ENCODE data around the gene RGS18.

The RGS18 gene

DNA sequence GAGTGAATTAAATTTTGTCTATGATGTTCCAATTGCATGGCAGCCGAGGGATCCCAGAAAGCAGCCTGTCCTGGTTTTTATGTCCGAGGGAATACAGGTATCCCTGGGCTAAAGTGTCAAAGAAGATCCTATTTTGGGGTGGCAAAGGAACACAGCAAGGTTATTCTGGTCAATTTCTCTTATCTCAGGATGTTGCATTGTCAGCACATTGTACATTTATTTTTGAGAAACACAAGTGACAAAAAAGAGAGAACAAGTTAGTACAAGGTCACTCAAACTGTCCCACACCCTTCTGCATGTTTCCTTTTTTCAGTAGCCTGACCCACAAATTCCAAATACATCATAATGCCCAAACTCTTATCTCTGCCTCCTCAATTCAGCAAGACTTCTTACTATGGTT lies 17.7 kb downstream of the RGS18 start:
- Histone ChIP-seq H2BK120ac (ENCODE audit: low read depth, low read length) (no peak overlapping the region), H3K4me1 (ENCODE audit: control insufficient read depth, low read depth, low read length) (no peaks in the 10 kb centered on the region), H3K18ac (ENCODE audit: low read length) (no peak overlapping the region), H3K4me3 (ENCODE audit: low read length) (no peak overlapping the region), H3K9ac (ENCODE audit: low read length) (no peak overlapping the region), H2AK5ac (ENCODE audit: low read length) (no peak overlapping the region), H3K4ac (ENCODE audit: low read depth, low read length) (no peak overlapping the region), H4K8ac (ENCODE audit: low read depth, low read length) (no peak overlapping the region), H3K36me3 (ENCODE audit: control insufficient read depth, insufficient read depth, low read length) (no peaks in the 10 kb centered on the region), H3K27ac (ENCODE audit: low read depth, low read length) (no peak overlapping the region), H3K79me1 (ENCODE audit: low read length) (no peaks in the 10 kb centered on the region), H3K23ac (ENCODE audit: low read length) (no peak overlapping the region), H4K5ac (ENCODE audit: low read length) (no peak overlapping the region), H2BK15ac (replicated peaks; ENCODE audit: low read depth) (no peak overlapping the region), H3K79me2 (ENCODE audit: control insufficient read depth, insufficient read depth, low read length) (no peaks in the 10 kb centered on the region), H3K56ac (ENCODE audit: low read length) (no peak overlapping the region), H3K4me2 (ENCODE audit: low read length) (no peak overlapping the region), H2BK5ac (ENCODE audit: low read length) (no peak overlapping the region), H3K27me3 (ENCODE audit: insufficient read depth, low read length, poor library complexity) (no peaks in the 10 kb centered on the region)
- no peak for DNase-seq
- WGBS (ENCODE audit: extremely low coverage, insufficient coverage, low lambda C conversion rate) = no CpG with 5 or more reads among the region's 2 CpGs

DNA sequence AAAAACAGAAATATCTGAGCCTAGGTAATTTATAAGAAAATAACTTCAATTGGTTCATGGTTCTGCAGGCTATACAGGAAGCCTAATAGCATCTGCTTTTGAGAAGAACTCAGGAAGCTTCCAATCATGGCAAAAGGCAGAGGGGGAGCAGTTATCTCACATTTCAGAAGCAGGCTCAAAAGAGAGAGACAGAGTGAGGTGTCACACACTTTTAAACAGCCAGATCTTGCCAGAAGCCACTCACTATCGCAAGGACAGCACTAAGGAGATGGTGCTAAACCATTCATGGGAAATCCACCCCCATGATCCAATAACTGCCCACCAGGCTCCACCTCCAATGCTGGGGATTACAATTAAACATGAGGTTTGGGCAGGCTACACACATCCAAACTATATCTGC lies 25.5 kb downstream of the RGS18 start:
- Histone ChIP-seq H3K27me3 (ENCODE audit: insufficient read depth, low read length, poor library complexity) (no peaks in the 10 kb centered on the region), H2BK120ac (ENCODE audit: low read depth, low read length) (no peak overlapping the region), H2AK5ac (ENCODE audit: low read length) (no peak overlapping the region), H3K4me2 (ENCODE audit: low read length) (no peak overlapping the region), H2BK5ac (ENCODE audit: low read length) (no peak overlapping the region), H3K4me1 (ENCODE audit: control insufficient read depth, low read depth, low read length) (no peaks in the 10 kb centered on the region), H3K4me3 (ENCODE audit: low read length) (no peak overlapping the region), H3K9ac (ENCODE audit: low read length) (no peak overlapping the region), H3K27ac (ENCODE audit: low read depth, low read length) (no peak overlapping the region), H2BK15ac (replicated peaks; ENCODE audit: low read depth) (no peak overlapping the region), H4K5ac (ENCODE audit: low read length) (no peak overlapping the region), H3K36me3 (ENCODE audit: control insufficient read depth, insufficient read depth, low read length) (no peaks in the 10 kb centered on the region), H3K79me2 (ENCODE audit: control insufficient read depth, insufficient read depth, low read length) (no peaks in the 10 kb centered on the region), H3K23ac (ENCODE audit: low read length) (no peak overlapping the region), H3K79me1 (ENCODE audit: low read length) (no peaks in the 10 kb centered on the region), H3K4ac (ENCODE audit: low read depth, low read length) (no peak overlapping the region), H3K56ac (ENCODE audit: low read length) (no peak overlapping the region), H3K18ac (ENCODE audit: low read length) (no peak overlapping the region), H4K8ac (ENCODE audit: low read depth, low read length) (no peak overlapping the region)
- WGBS (ENCODE audit: extremely low coverage, insufficient coverage, low lambda C conversion rate) = no CpG with 5 or more reads among the region's 1 CpG
- DNase-seq = peak; percentile 32

DNA sequence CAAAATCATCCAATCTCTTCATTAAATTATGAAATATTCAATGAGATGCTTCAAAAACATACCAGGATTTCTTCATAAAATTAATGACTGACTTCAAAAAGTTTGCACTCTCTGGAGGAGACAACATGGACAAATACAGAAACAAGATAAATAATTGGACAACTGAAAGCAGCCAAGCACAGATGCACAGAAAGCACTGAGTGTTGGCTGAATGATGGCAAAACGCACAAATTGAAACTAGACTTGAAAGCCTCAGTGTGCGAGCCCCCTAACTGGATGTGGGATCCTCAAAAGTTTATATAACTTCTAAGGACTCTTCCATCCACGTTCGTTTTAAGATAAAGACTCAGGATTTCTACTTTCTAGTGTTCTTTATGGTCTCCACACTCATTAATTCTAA lies 27.9 kb downstream of the RGS18 start:
- Histone ChIP-seq H3K79me2 (ENCODE audit: control insufficient read depth, insufficient read depth, low read length) (no peaks in the 10 kb centered on the region), H2BK5ac (ENCODE audit: low read length) (no peak overlapping the region), H3K23ac (ENCODE audit: low read length) (no peak overlapping the region), H3K79me1 (ENCODE audit: low read length) (no peaks in the 10 kb centered on the region), H2BK15ac (replicated peaks; ENCODE audit: low read depth) (no peak overlapping the region), H3K4me3 (ENCODE audit: low read length) (no peak overlapping the region), H2BK120ac (ENCODE audit: low read depth, low read length) (no peak overlapping the region), H3K27me3 (ENCODE audit: insufficient read depth, low read length, poor library complexity) (no peaks in the 10 kb centered on the region), H3K9ac (ENCODE audit: low read length) (no peak overlapping the region), H3K27ac (ENCODE audit: low read depth, low read length) (no peak overlapping the region), H4K8ac (ENCODE audit: low read depth, low read length) (no peak overlapping the region), H3K4me1 (ENCODE audit: control insufficient read depth, low read depth, low read length) (no peaks in the 10 kb centered on the region), H4K5ac (ENCODE audit: low read length) (no peak overlapping the region), H3K4me2 (ENCODE audit: low read length) (no peak overlapping the region), H3K4ac (ENCODE audit: low read depth, low read length) (no peak overlapping the region), H3K36me3 (ENCODE audit: control insufficient read depth, insufficient read depth, low read length) (no peaks in the 10 kb centered on the region), H3K18ac (ENCODE audit: low read length) (no peak overlapping the region), H3K56ac (ENCODE audit: low read length) (no peak overlapping the region), H2AK5ac (ENCODE audit: low read length) (no peak overlapping the region)
- no CpG with 5 or more reads among the region's 4 CpGs for WGBS (ENCODE audit: extremely low coverage, insufficient coverage, low lambda C conversion rate)
- no peak for DNase-seq

DNA sequence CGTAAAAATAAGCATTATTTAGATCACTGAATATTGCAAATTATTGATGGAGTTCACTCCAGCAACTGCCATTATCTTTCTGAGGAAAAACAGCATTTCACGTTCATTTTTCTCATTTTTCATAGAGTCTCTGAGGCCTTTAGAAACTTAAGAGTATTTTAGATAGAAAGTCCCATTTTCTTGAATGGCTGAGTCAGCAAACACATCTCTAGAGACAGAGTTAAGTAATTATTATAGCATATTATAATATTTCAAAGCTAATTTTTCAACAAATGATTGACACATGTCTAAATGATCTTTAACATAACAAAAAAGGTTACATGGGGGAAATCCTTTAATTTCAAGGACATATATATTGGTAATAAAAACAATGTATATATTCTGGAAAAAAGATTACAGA lies 31.8 kb downstream of the RGS18 start:
- no peaks in the 10 kb centered on the region for H3K4me1 ChIP-seq (ENCODE audit: control insufficient read depth, low read depth, low read length)
- no peak overlapping the region for H4K8ac ChIP-seq (ENCODE audit: low read depth, low read length)
- no peak overlapping the region for H4K5ac ChIP-seq (ENCODE audit: low read length)
- H2BK15ac ChIP-seq (replicated peaks; ENCODE audit: low read depth) = no peak overlapping the region
- no CpG with 5 or more reads among the region's 2 CpGs for WGBS (ENCODE audit: extremely low coverage, insufficient coverage, low lambda C conversion rate)
- no peaks in the 10 kb centered on the region for H3K79me1 ChIP-seq (ENCODE audit: low read length)
- no peak overlapping the region for H2AK5ac ChIP-seq (ENCODE audit: low read length)
- no peak overlapping the region for H3K23ac ChIP-seq (ENCODE audit: low read length)
- H3K36me3 ChIP-seq (ENCODE audit: control insufficient read depth, insufficient read depth, low read length) = no peaks in the 10 kb centered on the region
- H3K4ac ChIP-seq (ENCODE audit: low read depth, low read length) = no peak overlapping the region
- H3K4me2 ChIP-seq (ENCODE audit: low read length) = no peak overlapping the region
- H3K56ac ChIP-seq (ENCODE audit: low read length) = no peak overlapping the region
- no peak for DNase-seq
- H3K18ac ChIP-seq (ENCODE audit: low read length) = no peak overlapping the region
- no peak overlapping the region for H3K9ac ChIP-seq (ENCODE audit: low read length)
- no peak overlapping the region for H2BK120ac ChIP-seq (ENCODE audit: low read depth, low read length)
- H2BK5ac ChIP-seq (ENCODE audit: low read length) = no peak overlapping the region
- no peaks in the 10 kb centered on the region for H3K79me2 ChIP-seq (ENCODE audit: control insufficient read depth, insufficient read depth, low read length)
- H3K4me3 ChIP-seq (ENCODE audit: low read length) = no peak overlapping the region
- no peaks in the 10 kb centered on the region for H3K27me3 ChIP-seq (ENCODE audit: insufficient read depth, low read length, poor library complexity)
- no peak overlapping the region for H3K27ac ChIP-seq (ENCODE audit: low read depth, low read length)

DNA sequence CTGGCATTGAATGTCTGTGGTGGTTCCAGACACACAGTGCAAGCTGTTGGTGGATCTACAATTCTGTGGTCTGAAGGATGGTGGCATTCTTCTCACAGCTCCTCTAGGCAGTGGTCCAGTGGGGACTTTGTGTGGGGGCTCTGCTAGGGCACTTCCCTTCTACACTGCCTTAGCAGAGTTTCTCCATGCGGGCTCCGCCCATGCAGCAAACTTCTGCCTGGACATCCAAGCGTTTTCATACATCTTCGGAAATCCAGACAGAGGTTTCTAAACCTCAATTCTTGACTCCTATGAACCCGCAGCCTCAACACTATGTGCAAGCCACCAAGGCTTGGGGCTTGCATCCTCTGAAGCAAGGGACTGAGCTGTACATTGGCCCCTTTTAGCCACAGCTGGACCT lies 43.0 kb downstream of the RGS18 start:
- no peak overlapping the region for H3K23ac ChIP-seq (ENCODE audit: low read length)
- H3K4me3 ChIP-seq (ENCODE audit: low read length) = no peak overlapping the region
- peak; percentile 18 for DNase-seq
- H3K56ac ChIP-seq (ENCODE audit: low read length) = no peak overlapping the region
- no peak overlapping the region for H3K4me2 ChIP-seq (ENCODE audit: low read length)
- no peaks in the 10 kb centered on the region for H3K4me1 ChIP-seq (ENCODE audit: control insufficient read depth, low read depth, low read length)
- no peak overlapping the region for H2AK5ac ChIP-seq (ENCODE audit: low read length)
- H3K4ac ChIP-seq (ENCODE audit: low read depth, low read length) = no peak overlapping the region
- no peak overlapping the region for H3K9ac ChIP-seq (ENCODE audit: low read length)
- no peak overlapping the region for H3K18ac ChIP-seq (ENCODE audit: low read length)
- H3K36me3 ChIP-seq (ENCODE audit: control insufficient read depth, insufficient read depth, low read length) = no peaks in the 10 kb centered on the region
- no peaks in the 10 kb centered on the region for H3K27me3 ChIP-seq (ENCODE audit: insufficient read depth, low read length, poor library complexity)
- H2BK15ac ChIP-seq (replicated peaks; ENCODE audit: low read depth) = no peak overlapping the region
- no peak overlapping the region for H3K27ac ChIP-seq (ENCODE audit: low read depth, low read length)
- H4K5ac ChIP-seq (ENCODE audit: low read length) = no peak overlapping the region
- H2BK120ac ChIP-seq (ENCODE audit: low read depth, low read length) = no peak overlapping the region
- no peak overlapping the region for H2BK5ac ChIP-seq (ENCODE audit: low read length)
- H3K79me2 ChIP-seq (ENCODE audit: control insufficient read depth, insufficient read depth, low read length) = no peaks in the 10 kb centered on the region
- H3K79me1 ChIP-seq (ENCODE audit: low read length) = no peaks in the 10 kb centered on the region
- H4K8ac ChIP-seq (ENCODE audit: low read depth, low read length) = no peak overlapping the region
- WGBS (ENCODE audit: extremely low coverage, insufficient coverage, low lambda C conversion rate) = no CpG with 5 or more reads among the region's 5 CpGs

DNA sequence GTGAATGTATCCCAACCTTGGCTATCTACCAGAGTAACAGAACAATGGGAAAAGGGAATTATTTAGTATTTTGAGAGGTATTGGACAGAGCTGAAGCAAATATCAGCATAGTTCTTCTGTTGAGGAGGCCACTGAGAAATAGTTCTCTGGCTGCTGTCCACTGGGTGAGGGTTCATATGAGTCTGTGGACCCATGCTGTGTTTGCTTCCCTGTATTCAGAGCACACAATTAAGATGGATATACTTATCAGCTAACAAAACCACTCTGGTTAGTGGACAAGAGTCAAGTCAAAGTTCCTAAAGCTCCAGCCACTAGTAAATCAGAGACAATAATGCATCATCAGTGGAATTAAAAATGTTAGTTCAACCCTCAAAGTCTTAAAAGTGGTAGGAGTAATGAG lies 66.1 kb downstream of the RGS18 start:
- Histone ChIP-seq H2BK5ac (ENCODE audit: low read length) (no peak overlapping the region), H3K9ac (ENCODE audit: low read length) (no peak overlapping the region), H3K4ac (ENCODE audit: low read depth, low read length) (no peak overlapping the region), H3K4me2 (ENCODE audit: low read length) (no peak overlapping the region), H3K79me1 (ENCODE audit: low read length) (no peaks in the 10 kb centered on the region), H3K27me3 (ENCODE audit: insufficient read depth, low read length, poor library complexity) (no peaks in the 10 kb centered on the region), H3K18ac (ENCODE audit: low read length) (no peak overlapping the region), H2BK120ac (ENCODE audit: low read depth, low read length) (no peak overlapping the region), H3K56ac (ENCODE audit: low read length) (no peak overlapping the region), H2BK15ac (replicated peaks; ENCODE audit: low read depth) (no peak overlapping the region), H3K27ac (ENCODE audit: low read depth, low read length) (no peak overlapping the region), H3K4me1 (ENCODE audit: control insufficient read depth, low read depth, low read length) (no peaks in the 10 kb centered on the region), H2AK5ac (ENCODE audit: low read length) (no peak overlapping the region), H3K23ac (ENCODE audit: low read length) (no peak overlapping the region), H4K5ac (ENCODE audit: low read length) (no peak overlapping the region), H3K4me3 (ENCODE audit: low read length) (no peak overlapping the region), H4K8ac (ENCODE audit: low read depth, low read length) (no peak overlapping the region), H3K36me3 (ENCODE audit: control insufficient read depth, insufficient read depth, low read length) (no peaks in the 10 kb centered on the region), H3K79me2 (ENCODE audit: control insufficient read depth, insufficient read depth, low read length) (no peaks in the 10 kb centered on the region)
- DNase-seq = no peak
